ENCODE results near the gene HOXB6.

Gene HOXB6

DNA sequence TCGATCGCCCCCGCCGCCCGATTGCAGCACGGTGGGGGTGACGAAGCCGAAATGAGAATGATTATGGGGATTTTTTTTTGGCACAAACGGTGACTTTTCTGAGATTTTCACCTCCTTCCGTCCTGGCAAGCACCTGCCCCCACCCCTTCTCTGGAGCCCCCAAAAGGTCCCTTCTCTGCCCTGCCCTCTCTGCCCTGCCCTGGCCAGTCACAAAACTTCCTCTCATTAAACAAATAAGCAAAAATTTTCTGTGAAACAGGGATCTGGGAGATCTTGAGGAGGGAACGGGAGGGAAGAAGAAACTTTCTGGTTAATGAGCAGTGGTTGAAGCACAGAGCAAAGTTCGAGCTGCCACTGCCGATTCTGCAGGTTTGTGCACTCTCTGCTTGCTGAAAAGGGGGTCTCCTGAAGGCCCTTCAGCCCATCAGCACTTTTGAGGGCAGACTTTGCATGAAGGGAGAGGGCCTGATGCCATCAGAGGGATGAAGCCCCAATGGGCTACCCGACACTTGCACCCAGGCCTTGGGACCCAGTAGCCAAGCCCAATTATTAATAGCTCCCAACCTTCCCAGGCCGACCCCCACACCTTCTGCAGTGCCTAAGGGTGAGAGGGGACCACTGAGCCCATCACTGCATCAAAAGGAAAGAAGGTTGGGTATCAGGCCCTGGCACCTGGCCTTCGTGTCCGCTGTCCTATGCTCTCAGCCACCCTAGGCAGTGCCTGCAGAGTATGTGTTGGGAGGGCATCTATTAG lies 11.4 kb upstream of the HOXB6 start:
- H3K4me3 ChIP-seq (ENCODE audit: low read depth in 1 of 2, low read length in 2 of 2): no peak overlapping the region
- H3K27ac ChIP-seq (ENCODE audit: low read length): no peak overlapping the region
- DNase-seq (no peak), ATAC-seq (ENCODE audit: insufficient read depth, low read depth) (no peak)
- peaks cover 32% of the 10 kb centered on the region for H3K27me3 ChIP-seq (ENCODE audit: insufficient read depth, low read length, poor library complexity)
- TF ChIP-seq, protein P1, sequence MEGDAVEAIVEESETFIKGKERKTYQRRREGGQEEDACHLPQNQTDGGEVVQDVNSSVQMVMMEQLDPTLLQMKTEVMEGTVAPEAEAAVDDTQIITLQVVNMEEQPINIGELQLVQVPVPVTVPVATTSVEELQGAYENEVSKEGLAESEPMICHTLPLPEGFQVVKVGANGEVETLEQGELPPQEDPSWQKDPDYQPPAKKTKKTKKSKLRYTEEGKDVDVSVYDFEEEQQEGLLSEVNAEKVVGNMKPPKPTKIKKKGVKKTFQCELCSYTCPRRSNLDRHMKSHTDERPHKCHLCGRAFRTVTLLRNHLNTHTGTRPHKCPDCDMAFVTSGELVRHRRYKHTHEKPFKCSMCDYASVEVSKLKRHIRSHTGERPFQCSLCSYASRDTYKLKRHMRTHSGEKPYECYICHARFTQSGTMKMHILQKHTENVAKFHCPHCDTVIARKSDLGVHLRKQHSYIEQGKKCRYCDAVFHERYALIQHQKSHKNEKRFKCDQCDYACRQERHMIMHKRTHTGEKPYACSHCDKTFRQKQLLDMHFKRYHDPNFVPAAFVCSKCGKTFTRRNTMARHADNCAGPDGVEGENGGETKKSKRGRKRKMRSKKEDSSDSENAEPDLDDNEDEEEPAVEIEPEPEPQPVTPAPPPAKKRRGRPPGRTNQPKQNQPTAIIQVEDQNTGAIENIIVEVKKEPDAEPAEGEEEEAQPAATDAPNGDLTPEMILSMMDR (IDR thresholded peaks at IDR 0.05; ENCODE audit: borderline replicate concordance, extremely low read depth, low read length, poor library complexity, severe bottlenecking): no peak
- no peak for TF ChIP-seq EZH2 (IDR thresholded peaks at IDR 0.05; ENCODE audit: borderline replicate concordance, low read depth, low read length, severe bottlenecking)
- H4K20me1 ChIP-seq (ENCODE audit: insufficient read depth, low read length): peaks cover 6% of the 10 kb centered on the region; the same call in 1 of the 2 replicates
- H3K79me2 ChIP-seq (ENCODE audit: insufficient read depth, low read length): no peaks in the 10 kb centered on the region
- no peak overlapping the region for H3K4me2 ChIP-seq (ENCODE audit: insufficient read depth, low read length)
- H3K36me3 ChIP-seq (ENCODE audit: insufficient read depth, low read length): no peaks in the 10 kb centered on the region
- H2AFZ ChIP-seq (ENCODE audit: low read depth, low read length): no peak overlapping the region
- no peak overlapping the region for H3K9ac ChIP-seq (ENCODE audit: low read depth, low read length)
- H3K9me3 ChIP-seq (ENCODE audit: insufficient read depth, low read length, severe bottlenecking): no peaks in the 10 kb centered on the region
- no peaks in the 10 kb centered on the region for H3K4me1 ChIP-seq (ENCODE audit: insufficient read depth, low read length)

DNA sequence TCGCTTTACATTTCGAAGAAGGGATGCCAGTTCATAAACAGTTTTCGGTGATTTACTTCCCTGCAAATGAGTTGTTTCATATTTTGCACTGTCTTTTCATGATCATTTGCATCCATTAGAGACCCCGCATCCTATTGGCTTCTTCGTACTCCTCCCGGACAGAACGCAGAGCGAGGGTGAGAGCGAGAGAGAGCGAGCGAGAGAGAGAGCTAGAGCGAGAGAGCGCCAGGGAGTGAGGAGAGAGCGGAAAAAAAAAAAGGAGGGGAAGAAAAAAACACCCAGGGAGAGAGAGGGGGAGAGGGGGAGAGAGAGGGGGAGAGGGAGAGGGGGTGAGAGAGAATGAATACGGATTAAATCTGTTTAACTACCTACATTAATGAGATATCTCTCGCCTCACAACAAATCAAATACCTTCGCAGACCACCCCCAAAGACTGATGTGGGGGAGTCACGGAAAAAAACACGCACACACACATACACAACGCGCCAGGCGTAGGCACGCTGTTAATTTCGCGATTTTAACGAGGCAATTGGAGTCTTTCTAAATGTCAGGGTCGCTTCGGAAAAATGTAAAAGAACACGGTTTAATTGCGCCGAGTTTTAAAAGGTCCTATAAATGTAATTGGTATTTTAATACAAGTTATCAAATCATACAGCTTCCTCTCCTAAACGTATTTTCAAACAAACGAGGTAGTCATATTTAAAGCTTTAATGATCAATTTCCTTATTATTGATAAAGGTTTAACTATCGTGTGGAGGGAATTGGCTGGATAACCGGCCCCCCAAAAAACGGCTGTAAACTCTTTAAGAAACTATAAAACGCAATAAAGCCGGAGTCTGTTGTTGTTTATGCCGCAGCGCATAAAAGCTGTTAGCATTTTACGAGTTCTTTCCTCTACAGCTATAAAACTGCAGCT lies 10.5 kb upstream of the HOXB6 start, which contains the start of gene HOXB8:
Gene HOXB8 (minus strand): TSS at position 246 of the 916 bp plus-strand sequence. CDS start 588 bp downstream, outside the sequence.
- H3K27me3 ChIP-seq (ENCODE audit: insufficient read depth, low read length, poor library complexity): peaks cover 32% of the 10 kb centered on the region
- H4K20me1 ChIP-seq (ENCODE audit: insufficient read depth, low read length): peaks cover 6% of the 10 kb centered on the region; the same call in 1 of the 2 replicates
- DNase-seq (no peak), ATAC-seq (ENCODE audit: insufficient read depth, low read depth) (no peak)
- H2AFZ ChIP-seq (ENCODE audit: low read depth, low read length): no peak within 1 kb of the TSS
- TF ChIP-seq EZH2 (IDR thresholded peaks at IDR 0.05; ENCODE audit: borderline replicate concordance, low read depth, low read length, severe bottlenecking): no peak
- TF ChIP-seq, protein P1 (IDR thresholded peaks at IDR 0.05; ENCODE audit: borderline replicate concordance, extremely low read depth, low read length, poor library complexity, severe bottlenecking): no peak
- no peaks in the 10 kb centered on the region for H3K36me3 ChIP-seq (ENCODE audit: insufficient read depth, low read length)
- H3K79me2 ChIP-seq (ENCODE audit: insufficient read depth, low read length): no peaks in the 10 kb centered on the region
- no peak within 1 kb of the TSS for H3K9ac ChIP-seq (ENCODE audit: low read depth, low read length)
- H3K4me2 ChIP-seq (ENCODE audit: insufficient read depth, low read length): no peak within 1 kb of the TSS
- no peaks in the 10 kb centered on the region for H3K4me1 ChIP-seq (ENCODE audit: insufficient read depth, low read length)
- H3K4me3 ChIP-seq (ENCODE audit: low read depth in 1 of 2, low read length in 2 of 2): no peak within 1 kb of the TSS
- H3K9me3 ChIP-seq (ENCODE audit: insufficient read depth, low read length, severe bottlenecking): no peaks in the 10 kb centered on the region
- no peak within 1 kb of the TSS for H3K27ac ChIP-seq (ENCODE audit: low read length)

DNA sequence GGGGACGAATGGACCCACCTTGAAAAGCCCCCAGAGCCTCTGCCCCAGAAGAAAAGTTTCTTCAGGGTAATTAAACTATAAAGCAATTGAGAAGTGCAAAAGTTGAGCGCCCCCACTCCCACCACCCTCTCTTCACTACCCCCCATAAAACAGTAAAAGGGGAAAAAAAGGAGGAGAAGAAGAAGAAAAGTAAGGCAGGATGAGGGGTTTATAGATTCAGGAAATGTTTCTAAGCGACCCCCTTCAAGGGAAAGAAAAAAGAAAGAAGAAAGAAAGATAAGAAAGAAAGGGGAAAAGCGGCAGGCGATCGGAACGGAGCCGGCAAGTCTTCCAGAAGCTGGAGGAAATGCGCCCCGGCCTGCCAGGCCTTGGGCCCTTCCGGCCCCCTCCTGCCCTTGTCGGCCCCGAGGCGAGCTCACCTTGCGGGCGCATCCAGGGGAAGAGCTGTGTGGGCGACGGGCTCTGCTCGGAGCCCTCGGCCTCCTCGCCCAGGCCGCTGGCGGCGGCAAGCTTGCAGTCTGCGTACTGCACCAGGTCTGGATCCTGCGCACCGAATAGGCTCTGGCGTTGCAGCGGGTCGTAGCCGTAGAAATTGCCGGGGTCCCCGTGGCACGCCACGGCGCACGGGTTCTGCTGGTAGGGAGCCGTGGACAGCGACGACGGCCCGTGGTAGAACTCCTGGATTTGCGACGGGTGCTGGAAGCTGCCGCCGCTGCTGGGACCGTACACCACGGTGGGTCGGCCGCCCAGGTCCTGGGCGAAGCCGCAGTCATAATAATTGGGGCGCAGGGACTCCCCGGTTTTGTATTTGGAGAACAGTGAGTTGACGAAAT lies 9.3 kb upstream of the HOXB6 start:
- ATAC-seq (ENCODE audit: insufficient read depth, low read depth): no peak
- no peak overlapping the region for H2AFZ ChIP-seq (ENCODE audit: low read depth, low read length)
- no peak for DNase-seq
- H3K4me3 ChIP-seq (ENCODE audit: low read depth in 1 of 2, low read length in 2 of 2): no peak overlapping the region
- H3K4me1 ChIP-seq (ENCODE audit: insufficient read depth, low read length): no peaks in the 10 kb centered on the region
- no peak overlapping the region for H3K4me2 ChIP-seq (ENCODE audit: insufficient read depth, low read length)
- no peaks in the 10 kb centered on the region for H3K36me3 ChIP-seq (ENCODE audit: insufficient read depth, low read length)
- no peak overlapping the region for H3K9ac ChIP-seq (ENCODE audit: low read depth, low read length)
- no peak for TF ChIP-seq EZH2 (IDR thresholded peaks at IDR 0.05; ENCODE audit: borderline replicate concordance, low read depth, low read length, severe bottlenecking)
- TF ChIP-seq, protein P1 (IDR thresholded peaks at IDR 0.05; ENCODE audit: borderline replicate concordance, extremely low read depth, low read length, poor library complexity, severe bottlenecking): no peak
- no peaks in the 10 kb centered on the region for H3K79me2 ChIP-seq (ENCODE audit: insufficient read depth, low read length)
- no peaks in the 10 kb centered on the region for H3K9me3 ChIP-seq (ENCODE audit: insufficient read depth, low read length, severe bottlenecking)
- H3K27me3 ChIP-seq (ENCODE audit: insufficient read depth, low read length, poor library complexity): peaks cover 30% of the 10 kb centered on the region
- peaks cover 6% of the 10 kb centered on the region; the same call in 1 of the 2 replicates for H4K20me1 ChIP-seq (ENCODE audit: insufficient read depth, low read length)
- no peak overlapping the region for H3K27ac ChIP-seq (ENCODE audit: low read length)

Measured in DND-41 (cell line).